Stimulated activated CD8-positive, alpha-beta memory T cell treated with anti-CD3 and anti-CD28 coated beads, Interleukin-7, amount 100 ng/mL, for 24 hours (primary cell): ENCODE data around the gene CATSPER3.

Experiments used
- DNase-seq: peaks from one replicate; pipeline ENCODE4 v3.0.0-alpha.2; 2020; ENCODE audit warnings: low read depth

Gene CATSPER3

GRCh38 chr5:135042595-135042994 lies 74.9 kb downstream of the CATSPER3 start:
- DNase-seq: no peak

DNA sequence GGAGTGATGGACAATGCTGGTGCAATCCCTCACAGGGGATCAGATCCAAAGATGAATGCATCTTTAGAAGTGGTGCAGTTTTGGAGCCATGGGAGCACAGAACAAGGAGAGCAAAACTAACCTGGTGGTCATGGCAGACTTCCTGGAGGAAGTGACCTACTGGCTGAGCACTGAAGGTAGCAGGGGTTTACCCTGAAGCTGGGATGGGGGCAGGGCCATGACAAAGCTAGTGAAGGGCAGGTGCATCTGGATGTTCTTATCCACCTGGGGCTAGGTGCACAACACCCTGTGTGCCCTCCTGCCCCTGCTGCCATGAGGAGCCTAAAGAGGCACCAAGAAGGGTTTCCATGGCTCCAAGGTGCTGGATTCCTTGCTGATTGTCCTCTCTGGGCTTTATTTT lies 77.8 kb downstream of the CATSPER3 start:
- no peak for DNase-seq

DNA sequence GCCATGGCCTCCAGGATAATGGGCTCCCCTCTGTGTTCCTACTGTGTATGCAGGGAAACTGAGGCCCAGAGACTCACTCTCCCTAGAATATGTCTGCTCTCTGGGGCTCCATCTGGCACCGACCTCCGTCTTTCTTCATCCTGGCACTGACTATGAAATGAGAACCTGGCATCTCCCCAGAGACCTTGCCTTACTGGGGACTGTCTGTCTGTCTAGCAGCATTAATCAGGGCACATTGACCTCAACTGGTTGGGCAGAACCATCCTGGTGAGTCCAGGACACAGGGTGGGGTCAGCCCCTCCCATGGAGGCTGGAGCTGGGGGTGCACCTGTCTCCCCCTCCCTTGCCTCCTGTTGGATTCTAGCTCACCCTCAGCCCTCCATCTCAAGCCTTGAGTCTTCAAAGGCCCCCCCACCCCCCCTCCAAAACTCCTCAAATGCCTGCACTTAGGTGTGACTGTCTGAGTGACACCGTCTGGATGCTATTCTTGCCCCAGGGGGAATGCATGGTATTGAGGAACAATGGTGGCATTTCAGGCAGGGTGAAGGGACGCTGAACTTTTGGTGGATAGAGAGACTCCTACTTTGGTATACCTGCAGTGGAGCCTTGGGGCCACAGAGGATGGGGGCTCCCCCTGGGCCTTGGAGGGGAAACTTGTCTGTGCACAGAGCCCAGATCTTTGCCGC lies 79.1 kb downstream of the CATSPER3 start:
- no peak for DNase-seq

GRCh38 chr5:135047347-135047695 lies 79.6 kb downstream of the CATSPER3 start:
- DNase-seq: no peak

DNA sequence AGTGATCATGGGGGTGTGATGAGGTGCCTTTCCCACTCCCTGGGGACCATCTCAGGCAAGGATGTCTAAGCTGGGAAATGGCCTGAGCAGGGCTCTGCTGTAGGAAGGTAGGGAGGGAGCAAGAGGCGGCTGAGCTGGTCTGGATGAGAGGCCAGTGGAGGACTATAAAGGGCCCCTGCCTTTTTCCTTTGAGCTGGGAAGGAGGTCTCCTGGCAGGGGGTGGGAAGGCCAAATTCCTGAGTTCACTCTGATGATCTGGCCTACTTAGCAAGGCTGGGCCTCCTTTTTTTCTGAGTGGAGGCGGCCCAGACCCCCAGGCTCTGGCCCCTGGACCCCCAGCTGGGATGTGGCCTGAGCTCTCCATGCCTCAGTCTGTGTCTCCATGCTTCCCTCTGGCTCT lies 80.6 kb downstream of the CATSPER3 start:
- DNase-seq: no peak

DNA sequence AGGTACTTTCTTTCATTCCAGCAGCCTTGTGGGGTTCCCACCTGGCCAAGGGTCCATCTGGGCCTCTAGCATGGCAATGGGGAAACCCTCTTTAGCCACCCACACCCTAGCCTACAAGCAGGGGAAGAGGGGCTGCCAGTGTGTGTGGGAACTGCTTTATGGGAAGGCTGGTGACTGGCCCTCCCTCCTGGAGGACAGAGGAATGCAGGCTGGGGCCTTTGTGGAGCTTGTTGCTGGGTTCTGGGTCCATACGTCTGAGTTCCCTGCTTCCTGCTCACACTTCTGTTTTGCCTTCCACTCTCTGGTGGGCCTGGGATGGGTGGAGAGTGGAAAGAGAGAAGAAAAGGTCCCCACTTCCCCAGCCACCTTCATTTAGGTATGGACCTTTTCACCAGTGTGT lies 81.2 kb downstream of the CATSPER3 start:
- DNase-seq: no peak

- DNase-seq: no peak
Measured at GRCh38 chr5:135050244-135050767, 82.6 kb downstream of the CATSPER3 start.

DNA sequence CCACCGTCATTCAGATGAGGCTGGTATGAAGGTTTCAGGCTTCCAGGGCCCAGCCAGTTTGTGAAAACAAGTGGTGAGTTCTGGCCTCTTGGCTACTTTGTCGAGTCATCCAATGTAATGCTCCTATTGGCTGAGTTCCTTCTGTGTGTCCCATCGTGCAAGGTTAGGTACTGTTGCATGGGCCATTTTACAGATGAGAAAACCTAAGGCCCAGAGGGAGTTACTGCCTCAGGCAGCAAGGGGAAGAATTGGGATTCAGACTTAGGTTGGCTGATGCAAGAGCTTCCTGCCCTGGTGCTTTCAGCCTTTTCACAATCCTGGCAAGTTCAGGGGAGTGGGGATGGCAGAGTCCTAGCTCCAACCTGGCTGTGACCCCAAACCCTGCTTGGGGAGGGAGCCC lies 83.7 kb downstream of the CATSPER3 start:
- no peak for DNase-seq

- no peak for DNase-seq
Measured at GRCh38 chr5:135051872-135052271, 84.2 kb downstream of the CATSPER3 start.

DNA sequence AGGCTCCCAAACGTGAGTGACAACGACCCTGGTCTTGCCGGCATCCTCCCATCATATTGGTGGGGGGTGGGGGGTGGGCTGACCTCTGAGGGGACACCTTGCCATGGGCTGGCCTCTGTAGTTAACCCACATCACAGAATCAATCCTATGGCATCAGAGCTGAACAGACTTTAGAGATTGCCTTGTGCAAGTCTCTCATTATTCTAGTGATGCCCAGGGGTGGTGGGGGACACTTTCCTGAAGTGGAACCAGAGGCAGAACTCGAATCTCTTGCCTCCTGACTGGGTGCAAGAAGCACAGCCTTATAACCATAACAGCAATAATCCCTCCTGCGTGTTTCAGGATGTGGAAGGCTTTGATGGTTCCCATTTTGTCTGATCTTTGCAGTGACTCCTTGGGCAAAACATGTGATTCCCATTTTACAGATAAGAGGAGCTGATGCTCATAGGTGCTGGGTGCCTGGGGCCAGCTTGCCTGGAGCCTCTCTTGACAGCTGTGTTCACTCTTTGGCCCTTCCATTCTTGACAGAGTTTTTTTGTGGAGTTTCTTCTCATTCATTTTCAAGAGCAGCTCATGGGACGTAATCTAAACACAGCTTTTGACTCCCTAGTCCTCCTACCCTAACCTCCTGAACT lies 84.9 kb downstream of the CATSPER3 start:
- DNase-seq: no peak

DNA sequence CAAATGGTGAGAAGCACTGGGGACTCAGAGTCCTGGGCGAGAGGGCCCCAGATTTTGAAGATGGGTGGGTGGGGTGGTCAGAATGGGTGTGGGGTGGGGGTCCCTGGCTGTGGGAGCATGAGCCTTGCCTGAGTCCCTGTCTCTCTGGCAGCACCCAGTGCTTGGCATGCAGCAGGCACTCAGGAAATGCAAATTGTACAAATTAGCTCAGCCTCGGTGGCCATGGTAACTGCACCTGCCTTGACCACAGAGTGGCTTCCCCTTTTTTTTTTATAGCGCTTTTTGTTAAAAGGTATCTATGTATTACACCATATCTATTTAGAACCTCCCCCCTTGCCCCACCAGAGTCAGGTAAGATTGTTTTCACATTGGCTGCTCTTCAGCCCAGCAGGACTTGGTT lies 85.6 kb downstream of the CATSPER3 start:
- no peak for DNase-seq

GRCh38 chr5:135053989-135054388 lies 86.3 kb downstream of the CATSPER3 start:
- no peak for DNase-seq

DNA sequence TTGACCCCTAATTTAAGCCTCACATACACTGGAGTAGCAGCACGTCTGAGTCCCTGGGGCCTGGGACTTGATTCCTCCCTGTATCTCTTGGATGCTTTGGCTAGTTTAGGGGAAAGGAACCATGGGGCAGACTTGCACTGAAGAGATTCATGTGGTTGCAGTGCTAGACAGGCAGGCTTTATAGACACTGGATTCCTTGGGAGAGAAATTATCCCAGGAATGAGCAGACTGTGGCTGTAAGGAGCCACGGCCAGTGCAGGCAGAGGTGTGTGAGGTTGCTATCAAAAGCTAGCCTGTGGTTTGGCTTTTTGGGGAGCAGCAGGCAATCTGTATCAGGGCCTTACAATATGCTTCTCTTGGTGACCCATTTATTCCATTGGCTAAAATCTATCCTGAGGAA lies 86.8 kb downstream of the CATSPER3 start:
- no peak for DNase-seq

DNA sequence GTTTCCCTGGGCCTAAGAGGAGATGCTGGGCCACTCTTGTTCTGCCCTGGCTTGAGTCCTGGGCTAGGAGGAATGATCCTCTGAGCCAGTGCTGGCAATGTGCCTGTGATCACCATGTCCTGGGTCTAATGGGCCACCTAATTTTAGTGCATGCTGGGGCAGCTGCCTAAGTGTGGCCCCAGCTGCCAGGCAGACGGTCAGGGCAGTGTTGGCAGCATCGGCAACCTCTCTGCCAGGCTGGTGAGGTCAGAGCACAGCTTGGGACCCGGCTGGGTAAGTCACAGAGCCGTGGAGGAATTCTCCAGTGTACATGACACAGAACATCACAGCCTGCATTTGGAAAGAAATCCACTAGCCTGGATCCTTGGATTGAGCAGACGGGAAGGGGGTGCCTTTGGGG lies 87.7 kb downstream of the CATSPER3 start:
- no peak for DNase-seq

DNA sequence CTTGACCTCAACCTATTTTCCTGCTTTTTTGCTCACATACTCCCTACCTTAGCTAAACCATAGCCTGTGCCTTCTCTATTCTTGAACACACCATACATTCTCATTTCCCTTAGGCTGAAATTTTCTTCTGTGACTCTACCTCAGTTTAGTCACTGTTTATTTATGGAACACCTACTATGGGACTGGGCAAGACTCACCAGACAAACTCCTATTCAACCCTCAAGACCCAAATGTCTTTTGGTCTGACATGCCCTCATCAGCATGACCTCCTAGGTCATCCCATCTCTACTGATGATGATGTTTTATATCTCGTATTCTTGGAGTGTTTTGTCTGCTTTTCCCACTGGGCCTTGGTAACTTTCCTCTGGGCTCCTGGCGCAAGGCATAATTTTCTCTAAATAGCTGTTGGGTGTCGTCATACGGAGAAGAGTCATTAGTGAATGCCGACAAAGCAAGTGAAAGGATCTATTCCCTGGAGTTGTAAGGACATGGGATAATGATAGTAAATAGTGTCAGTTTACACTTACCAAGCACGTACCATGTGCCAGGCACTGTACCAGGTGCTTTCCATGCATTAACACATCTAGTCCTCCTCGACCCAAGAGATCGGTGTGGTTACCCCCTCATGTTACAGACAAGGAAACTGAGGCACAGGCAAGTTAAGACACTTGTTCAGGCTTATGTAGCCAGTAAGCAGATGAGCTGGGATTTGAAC lies 88.8 kb downstream of the CATSPER3 start:
- no peak for DNase-seq

- DNase-seq: no peak
Measured at GRCh38 chr5:135057233-135057632, 89.5 kb downstream of the CATSPER3 start.

DNA sequence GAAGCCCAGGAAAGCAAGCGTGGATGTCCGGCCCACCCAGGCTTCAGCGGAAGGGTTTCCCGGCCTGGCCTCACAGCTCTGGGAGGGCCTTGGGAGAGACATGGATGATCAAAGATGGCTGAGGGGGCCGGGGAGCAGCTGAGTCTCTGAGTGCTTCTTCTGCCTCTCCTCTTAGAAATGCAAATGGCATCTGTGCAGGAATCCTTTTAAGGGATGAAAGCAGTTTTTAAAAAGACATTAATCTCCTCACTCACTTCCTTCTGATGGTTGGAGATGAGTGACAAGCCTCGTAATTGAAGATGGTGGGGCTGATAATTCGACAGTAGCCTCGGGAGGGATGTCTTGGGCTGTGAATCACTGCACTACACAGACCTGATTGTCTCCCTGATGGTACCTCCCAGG lies 90.6 kb downstream of the CATSPER3 start:
- no peak for DNase-seq

- DNase-seq: no peak
Measured at GRCh38 chr5:135059000-135059923, 91.6 kb downstream of the CATSPER3 start.

GRCh38 chr5:135060021-135060420 lies 92.3 kb downstream of the CATSPER3 start:
- DNase-seq: no peak

DNA sequence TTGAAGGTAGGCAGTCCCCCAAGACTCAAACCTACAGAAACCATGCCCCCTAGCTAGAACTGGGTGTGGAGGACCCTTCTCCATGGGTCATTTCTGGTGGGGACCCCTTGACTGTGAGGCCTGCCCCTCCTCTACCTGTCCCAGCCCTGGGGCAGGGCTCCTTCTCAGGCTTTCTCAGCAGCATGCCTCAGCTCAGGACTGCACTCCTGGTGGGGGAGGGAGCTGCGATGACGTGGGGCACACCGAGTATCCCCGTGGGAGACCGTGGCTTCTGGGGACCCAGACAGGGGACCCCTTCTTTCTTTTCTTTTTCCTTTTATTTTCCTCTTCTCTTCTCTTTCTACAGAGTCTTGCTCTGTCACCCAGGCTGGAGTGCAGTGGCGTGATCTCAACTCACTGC lies 93.3 kb downstream of the CATSPER3 start:
- DNase-seq: no peak
